Measurements from ENCODE around the gene PAK1. TPM values are rescaled to one million over a fixed set of nuclear protein-coding genes. Genes with fewer than 3 reads are reported as not detected.

The PAK1 gene
- total RNA-seq, 4 donors from 2014 or later: 27.8 to 44.3 (median 36.2) TPM

- Histone ChIP-seq H3K27ac (replicated peaks in 1 of 4) (no peak overlapping the region), H3K36me3 (no peaks in the 10 kb centered on the region), H3K4me3 (no peak overlapping the region), H3K27me3 (no peaks in the 10 kb centered on the region), H3K4me1 (peaks cover 0 to 43% (median 18%) of the 10 kb centered on the region in 4 donors), H3K9me3 (no peaks in the 10 kb centered on the region)
- 70% methylated on average over 2 of the region's 2 CpGs for WGBS
- DNase-seq (ENCODE audit: extremely low spot score): no peak
- intact Hi-C loops (cut with DNase I): no loop called here
- TF ChIP-seq POLR2A (IDR thresholded peaks at IDR 0.05; ENCODE audit: low read depth): no peak
- no peak for TF ChIP-seq POLR2AphosphoS5 (IDR thresholded peaks at IDR 0.05)
- no peak for TF ChIP-seq EP300 (IDR thresholded peaks at IDR 0.05)
These were observed 73.6 kb downstream of the PAK1 start for GRCh38 chr11:77400271-77400670.

GRCh38 chr11:77397631-77398030 is 76.3 kb downstream of the PAK1 start:
- H3K9me3 ChIP-seq: no peaks in the 10 kb centered on the region
- no peak for DNase-seq (ENCODE audit: extremely low spot score)
- peaks cover 0 to 47% (median 25%) of the 10 kb centered on the region in 4 donors for H3K4me1 ChIP-seq
- intact Hi-C loops (cut with DNase I): no loop called here
- H3K27me3 ChIP-seq: no peaks in the 10 kb centered on the region
- no peak overlapping the region for H3K4me3 ChIP-seq
- WGBS: 47% methylated on average over 1 of the region's 1 CpG
- no peak overlapping the region for H3K27ac ChIP-seq (replicated peaks in 1 of 4)
- TF ChIP-seq EP300 (IDR thresholded peaks at IDR 0.05) (no peak), POLR2A (IDR thresholded peaks at IDR 0.05; ENCODE audit: low read depth) (no peak), POLR2AphosphoS5 (IDR thresholded peaks at IDR 0.05) (no peak)
- TF ChIP-seq, protein P1, sequence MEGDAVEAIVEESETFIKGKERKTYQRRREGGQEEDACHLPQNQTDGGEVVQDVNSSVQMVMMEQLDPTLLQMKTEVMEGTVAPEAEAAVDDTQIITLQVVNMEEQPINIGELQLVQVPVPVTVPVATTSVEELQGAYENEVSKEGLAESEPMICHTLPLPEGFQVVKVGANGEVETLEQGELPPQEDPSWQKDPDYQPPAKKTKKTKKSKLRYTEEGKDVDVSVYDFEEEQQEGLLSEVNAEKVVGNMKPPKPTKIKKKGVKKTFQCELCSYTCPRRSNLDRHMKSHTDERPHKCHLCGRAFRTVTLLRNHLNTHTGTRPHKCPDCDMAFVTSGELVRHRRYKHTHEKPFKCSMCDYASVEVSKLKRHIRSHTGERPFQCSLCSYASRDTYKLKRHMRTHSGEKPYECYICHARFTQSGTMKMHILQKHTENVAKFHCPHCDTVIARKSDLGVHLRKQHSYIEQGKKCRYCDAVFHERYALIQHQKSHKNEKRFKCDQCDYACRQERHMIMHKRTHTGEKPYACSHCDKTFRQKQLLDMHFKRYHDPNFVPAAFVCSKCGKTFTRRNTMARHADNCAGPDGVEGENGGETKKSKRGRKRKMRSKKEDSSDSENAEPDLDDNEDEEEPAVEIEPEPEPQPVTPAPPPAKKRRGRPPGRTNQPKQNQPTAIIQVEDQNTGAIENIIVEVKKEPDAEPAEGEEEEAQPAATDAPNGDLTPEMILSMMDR (IDR thresholded peaks at IDR 0.05): no peak
- no peaks in the 10 kb centered on the region for H3K36me3 ChIP-seq

DNA sequence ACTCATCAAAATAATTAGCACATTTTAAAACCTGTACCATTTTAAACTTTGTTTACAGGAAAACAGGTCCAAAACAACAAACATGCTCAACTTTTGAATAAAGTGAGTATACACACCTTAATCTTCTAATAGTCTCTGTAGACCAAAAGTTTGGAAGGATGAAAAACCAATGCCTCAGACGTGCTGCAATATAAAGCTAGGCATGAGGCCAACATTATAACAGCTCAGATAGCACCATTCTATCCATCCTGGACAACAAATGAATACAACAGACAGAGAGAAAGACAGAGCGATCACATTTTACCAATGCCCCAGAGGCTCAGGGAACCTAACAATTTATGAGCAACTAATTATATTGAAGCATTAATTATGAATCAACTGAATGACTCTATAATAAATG is 77.0 kb downstream of the PAK1 start:
- intact Hi-C loops (cut with DNase I): no loop called here
- H3K4me3 ChIP-seq: no peak overlapping the region
- no peaks in the 10 kb centered on the region for H3K27me3 ChIP-seq
- no peak overlapping the region for H3K27ac ChIP-seq (replicated peaks in 1 of 4)
- 48% methylated on average over 2 of the region's 2 CpGs for WGBS
- peaks cover 0 to 51% (median 26%) of the 10 kb centered on the region in 4 donors for H3K4me1 ChIP-seq
- no peak for DNase-seq (ENCODE audit: extremely low spot score)
- H3K36me3 ChIP-seq: no peaks in the 10 kb centered on the region
- TF ChIP-seq EP300 (IDR thresholded peaks at IDR 0.05): no peak
- TF ChIP-seq POLR2AphosphoS5 (IDR thresholded peaks at IDR 0.05): no peak
- no peak for TF ChIP-seq POLR2A (IDR thresholded peaks at IDR 0.05; ENCODE audit: low read depth)
- TF ChIP-seq, protein P1 (IDR thresholded peaks at IDR 0.05): no peak
- no peaks in the 10 kb centered on the region for H3K9me3 ChIP-seq

DNA sequence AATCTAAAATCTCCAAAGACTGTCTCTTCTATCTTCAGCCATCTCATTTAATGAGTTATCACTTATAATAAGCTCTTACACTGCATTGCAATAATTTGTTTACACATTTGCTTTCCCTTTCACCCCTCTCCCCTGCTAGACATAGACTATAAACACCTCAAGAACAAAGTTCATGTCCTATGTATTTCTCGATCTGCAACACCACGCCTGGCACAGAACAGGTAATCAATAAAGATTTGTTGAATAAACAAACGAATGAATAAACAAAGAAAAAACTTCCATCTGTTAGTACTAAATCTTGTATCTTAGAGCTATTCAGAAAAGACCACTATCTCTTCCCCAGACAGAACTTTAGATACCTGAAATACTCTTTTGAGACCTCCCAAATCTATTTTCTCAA is 77.6 kb downstream of the PAK1 start:
- WGBS: 92% methylated on average over 3 of the region's 3 CpGs
- DNase-seq (ENCODE audit: extremely low spot score): no peak
- Histone ChIP-seq H3K4me1 (peaks cover 0 to 46% (median 21%) of the 10 kb centered on the region in 4 donors), H3K4me3 (no peak overlapping the region), H3K27ac (replicated peaks in 1 of 4) (no peak overlapping the region), H3K36me3 (no peaks in the 10 kb centered on the region), H3K27me3 (no peaks in the 10 kb centered on the region), H3K9me3 (no peaks in the 10 kb centered on the region)
- intact Hi-C loops (cut with DNase I): no loop called here
- TF ChIP-seq EP300 (IDR thresholded peaks at IDR 0.05) (no peak), POLR2AphosphoS5 (IDR thresholded peaks at IDR 0.05) (no peak), POLR2A (IDR thresholded peaks at IDR 0.05; ENCODE audit: low read depth) (no peak)
- TF ChIP-seq, protein P1 (IDR thresholded peaks at IDR 0.05): no peak

- 80% methylated on average over 3 of the region's 3 CpGs for WGBS
- Histone ChIP-seq H3K27ac (replicated peaks in 1 of 4) (no peak overlapping the region), H3K9me3 (no peaks in the 10 kb centered on the region), H3K4me3 (no peak overlapping the region), H3K27me3 (no peaks in the 10 kb centered on the region), H3K36me3 (no peaks in the 10 kb centered on the region), H3K4me1 (peaks cover 0 to 40% (median 17%) of the 10 kb centered on the region in 4 donors)
- intact Hi-C loops (cut with DNase I): no loop called here
- DNase-seq (ENCODE audit: extremely low spot score): no peak
- TF ChIP-seq POLR2A (IDR thresholded peaks at IDR 0.05; ENCODE audit: low read depth): no peak
- TF ChIP-seq EP300 (IDR thresholded peaks at IDR 0.05): no peak
- TF ChIP-seq, protein P1 (IDR thresholded peaks at IDR 0.05): no peak
- TF ChIP-seq POLR2AphosphoS5 (IDR thresholded peaks at IDR 0.05): no peak
These were observed 78.3 kb downstream of the PAK1 start for GRCh38 chr11:77395460-77396173.

Data from esophagus muscularis mucosa (tissue), 4 donors.